Testis (tissue), 3 donors: ENCODE measurements around the gene TUT4. TPM values are rescaled to one million over a fixed set of nuclear protein-coding genes. Genes with fewer than 3 reads are reported as not detected.

ENCODE experiments used
- DNase-seq: peaks from one replicate; pipeline ENCODE4 v3.0.0-alpha.2; 2019
- H3K27ac ChIP-seq, 2 donors: fragments of 200-600 bp; sonication (generic); one replicate each; pipeline ENCODE4 v1.5.1; 2019
- H3K27me3 ChIP-seq: fragments of 200-600 bp; sonication (generic); one replicate; pipeline ENCODE4 v1.5.1; 2019
- H3K36me3 ChIP-seq: fragments of 200-600 bp; sonication (generic); one replicate; pipeline ENCODE4 v1.5.1; 2017; ENCODE audit warnings: low read depth; ENCODE audit errors: missing control alignments
- H3K4me1 ChIP-seq: fragments of 200-600 bp; sonication (generic); one replicate; pipeline ENCODE4 v1.5.1; 2019
- H3K4me3 ChIP-seq, 2 donors: fragments of 200-600 bp; sonication (generic); one replicate each; pipeline ENCODE4 v1.5.1; 2017 to 2019
- H3K9me3 ChIP-seq: fragments of 200-600 bp; sonication (generic); one replicate; pipeline ENCODE4 v1.5.1; 2017
- CTCF ChIP-seq, 3 experiments: fragments of 450-650 bp in 2 of 3; fragments of 200-600 bp in 1 of 3; sonication (generic) in 1 of 3; IDR thresholded peaks; one replicate each; pipeline ENCODE4 v1.5.1; 2016 to 2019; ENCODE audit warnings: antibody characterized with exemption in 3 of 3, mild to moderate bottlenecking in 2 of 3, moderate library complexity in 1 of 3
- POLR2A ChIP-seq: fragments of 450-650 bp; IDR thresholded peaks from one replicate; pipeline ENCODE4 v1.6.1; 2017; ENCODE audit warnings: antibody characterized with exemption, mild to moderate bottlenecking, moderate library complexity
- WGBS, 2 donors: methylation state at CpG; one replicate each; pipeline ENCODE4 v1.1.5; 2018; 5-methylcytosine and 5-hydroxymethylcytosine counted together
- intact Hi-C: fragments of 100-400 bp; cut with DNase I; formaldehyde crosslinking; loops from one replicate; pipeline ENCODE4 v1.15.1; 2023; ENCODE audit warnings: low total_unique reads
- polyA plus RNA-seq: library from polyadenylated mRNA; stranded (reverse); fragments of 350-450 nt; fragmentation: Illumina TruSeq; extraction: RNeasy Lipid Tissue Mini Kit (QIAGEN cat#74804); gene quantifications from one replicate; pipeline ENCODE4 v1.2.3, GENCODE V29; 2014; ENCODE audit warnings: low read depth, low replicate concordance; ENCODE audit not compliant: insufficient read depth
- total RNA-seq, 2 donors: library from RNA; depleted of rRNA; stranded (reverse); fragments of >200 nt; gene quantifications; one replicate each; pipeline ENCODE4 v1.2.3, GENCODE V29; 2016

The TUT4 gene
- total and polyA plus RNA-seq, 3 donors from 2014 or later = 63.3 to 146 (median 136) TPM

GRCh38 chr1:52600533-52601179 is 47.8 kb upstream of the TUT4 start:
- DNase-seq = no peak
- Histone ChIP-seq H3K4me1 (peaks cover 17% of the 10 kb centered on the region), H3K27me3 (no peaks in the 10 kb centered on the region), H3K27ac (no peak overlapping the region), H3K9me3 (no peaks in the 10 kb centered on the region), H3K4me3 (no peak overlapping the region), H3K36me3 (no peaks in the 10 kb centered on the region)
- WGBS, 2 donors = 93 to 98% methylated on average over 8 of the region's 8 CpGs
- no peak for TF ChIP-seq POLR2A
- TF ChIP-seq CTCF (IDR thresholded peaks at IDR 0.05) = no peak
- intact Hi-C loops = no loop called here

GRCh38 chr1:52599236-52599635 is 46.3 kb upstream of the TUT4 start:
- no peak for TF ChIP-seq CTCF (IDR thresholded peaks at IDR 0.05)
- no peak for TF ChIP-seq POLR2A
- Histone ChIP-seq H3K27ac (no peak overlapping the region), H3K4me1 (peaks cover 16% of the 10 kb centered on the region), H3K4me3 (no peak overlapping the region), H3K9me3 (no peaks in the 10 kb centered on the region), H3K36me3 (no peaks in the 10 kb centered on the region), H3K27me3 (no peaks in the 10 kb centered on the region)
- intact Hi-C loops = no loop called here
- DNase-seq = no peak
- WGBS, 2 donors = 95 to 98% methylated on average over 7 of the region's 7 CpGs

- Histone ChIP-seq H3K9me3 (no peaks in the 10 kb centered on the region), H3K4me1 (peaks cover 11% of the 10 kb centered on the region), H3K27ac (no peak overlapping the region), H3K4me3 (no peak overlapping the region), H3K27me3 (no peaks in the 10 kb centered on the region), H3K36me3 (no peaks in the 10 kb centered on the region)
- TF ChIP-seq CTCF (IDR thresholded peaks at IDR 0.05) (no peak), POLR2A (no peak)
- intact Hi-C loops = no loop called here
- DNase-seq = no peak
- WGBS, 2 donors = 71 to 84% methylated on average over 7 of the region's 7 CpGs
Measured at GRCh38 chr1:52598729-52599128, 45.8 kb upstream of the TUT4 start.

GRCh38 chr1:52597912-52598311 is 45.0 kb upstream of the TUT4 start:
- H3K27ac ChIP-seq = no peak overlapping the region
- peaks cover 3% of the 10 kb centered on the region for H3K4me1 ChIP-seq
- intact Hi-C loops = no loop called here
- no peaks in the 10 kb centered on the region for H3K9me3 ChIP-seq
- H3K4me3 ChIP-seq = no peak overlapping the region
- no peaks in the 10 kb centered on the region for H3K36me3 ChIP-seq
- no peak for DNase-seq
- H3K27me3 ChIP-seq = no peaks in the 10 kb centered on the region
- 54 to 79% methylated on average over 2 of the region's 2 CpGs for WGBS, 2 donors
- TF ChIP-seq POLR2A (no peak), CTCF (IDR thresholded peaks at IDR 0.05) (no peak)

- H3K9me3 ChIP-seq = no peaks in the 10 kb centered on the region
- 62 to 84% methylated on average over 3 of the region's 3 CpGs for WGBS, 2 donors
- no peaks in the 10 kb centered on the region for H3K27me3 ChIP-seq
- no peak for DNase-seq
- no peak for TF ChIP-seq CTCF (IDR thresholded peaks at IDR 0.05)
- no peak for TF ChIP-seq POLR2A
- H3K4me1 ChIP-seq = no peaks in the 10 kb centered on the region
- no peaks in the 10 kb centered on the region for H3K36me3 ChIP-seq
- H3K27ac ChIP-seq = no peak overlapping the region
- intact Hi-C loops = no loop called here
- no peak overlapping the region for H3K4me3 ChIP-seq
Measured at GRCh38 chr1:52595061-52595460, 42.2 kb upstream of the TUT4 start.
